Testis (tissue), 3 donors: Measurements from ENCODE around the gene TNN. TPM values are rescaled to one million over a fixed set of nuclear protein-coding genes. Genes with fewer than 3 reads are reported as not detected.

ENCODE experiments used
- DNase-seq: peaks from one replicate; pipeline ENCODE4 v3.0.0-alpha.2; 2019
- H3K27ac ChIP-seq, 2 donors: fragments of 200-600 bp; sonication (generic); one replicate each; pipeline ENCODE4 v1.5.1; 2019
- H3K27me3 ChIP-seq: fragments of 200-600 bp; sonication (generic); one replicate; pipeline ENCODE4 v1.5.1; 2019
- H3K36me3 ChIP-seq: fragments of 200-600 bp; sonication (generic); one replicate; pipeline ENCODE4 v1.5.1; 2017; ENCODE audit warnings: low read depth; ENCODE audit errors: missing control alignments
- H3K4me1 ChIP-seq: fragments of 200-600 bp; sonication (generic); one replicate; pipeline ENCODE4 v1.5.1; 2019
- H3K4me3 ChIP-seq, 2 donors: fragments of 200-600 bp; sonication (generic); one replicate each; pipeline ENCODE4 v1.5.1; 2017 to 2019
- H3K9me3 ChIP-seq: fragments of 200-600 bp; sonication (generic); one replicate; pipeline ENCODE4 v1.5.1; 2017
- CTCF ChIP-seq, 3 experiments: fragments of 450-650 bp in 2 of 3; fragments of 200-600 bp in 1 of 3; sonication (generic) in 1 of 3; IDR thresholded peaks; one replicate each; pipeline ENCODE4 v1.5.1; 2016 to 2019; ENCODE audit warnings: antibody characterized with exemption in 3 of 3, mild to moderate bottlenecking in 2 of 3, moderate library complexity in 1 of 3
- POLR2A ChIP-seq: fragments of 450-650 bp; IDR thresholded peaks from one replicate; pipeline ENCODE4 v1.6.1; 2017; ENCODE audit warnings: antibody characterized with exemption, mild to moderate bottlenecking, moderate library complexity
- WGBS, 2 donors: methylation state at CpG; one replicate each; pipeline ENCODE4 v1.1.5; 2018; 5-methylcytosine and 5-hydroxymethylcytosine counted together
- intact Hi-C: fragments of 100-400 bp; cut with DNase I; formaldehyde crosslinking; loops from one replicate; pipeline ENCODE4 v1.15.1; 2023; ENCODE audit warnings: low total_unique reads
- polyA plus RNA-seq: library from polyadenylated mRNA; stranded (reverse); fragments of 350-450 nt; fragmentation: Illumina TruSeq; extraction: RNeasy Lipid Tissue Mini Kit (QIAGEN cat#74804); gene quantifications from one replicate; pipeline ENCODE4 v1.2.3, GENCODE V29; 2014; ENCODE audit warnings: low read depth, low replicate concordance; ENCODE audit not compliant: insufficient read depth
- total RNA-seq, 2 donors: library from RNA; depleted of rRNA; stranded (reverse); fragments of >200 nt; gene quantifications; one replicate each; pipeline ENCODE4 v1.2.3, GENCODE V29; 2016

Gene TNN
- total and polyA plus RNA-seq, 3 donors from 2014 or later, result 0.16 to 0.37 (median 0.22) TPM

DNA sequence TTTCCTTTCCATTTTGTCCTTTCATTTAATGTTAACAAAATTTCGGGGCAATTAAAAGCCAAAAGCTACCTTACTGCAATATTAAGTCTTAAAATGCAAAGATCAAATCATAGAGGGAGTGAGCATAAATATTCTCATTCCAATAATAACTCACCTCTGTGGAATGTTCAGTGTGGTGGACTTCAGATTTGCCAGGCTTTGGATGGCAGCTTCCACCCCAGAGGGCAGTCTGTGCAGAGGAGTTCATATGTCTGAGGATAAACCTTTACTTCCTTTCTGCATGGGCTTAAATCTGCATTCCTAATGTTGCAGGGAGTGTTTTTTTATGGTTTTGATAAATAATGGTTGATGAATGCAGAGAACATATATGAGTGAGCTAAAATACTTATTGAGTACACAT is 108.6 kb downstream of the TNN start:
- H3K27ac ChIP-seq, result no peak overlapping the region
- no peaks in the 10 kb centered on the region for H3K36me3 ChIP-seq
- H3K9me3 ChIP-seq, result no peaks in the 10 kb centered on the region
- intact Hi-C loops, result no loop called here
- 90 to 91% methylated on average over 1 of the region's 1 CpG for WGBS, 2 donors
- no peak for TF ChIP-seq CTCF (IDR thresholded peaks at IDR 0.05)
- TF ChIP-seq POLR2A, result no peak
- no peak overlapping the region for H3K4me3 ChIP-seq
- no peaks in the 10 kb centered on the region for H3K4me1 ChIP-seq
- no peak for DNase-seq
- no peaks in the 10 kb centered on the region for H3K27me3 ChIP-seq

DNA sequence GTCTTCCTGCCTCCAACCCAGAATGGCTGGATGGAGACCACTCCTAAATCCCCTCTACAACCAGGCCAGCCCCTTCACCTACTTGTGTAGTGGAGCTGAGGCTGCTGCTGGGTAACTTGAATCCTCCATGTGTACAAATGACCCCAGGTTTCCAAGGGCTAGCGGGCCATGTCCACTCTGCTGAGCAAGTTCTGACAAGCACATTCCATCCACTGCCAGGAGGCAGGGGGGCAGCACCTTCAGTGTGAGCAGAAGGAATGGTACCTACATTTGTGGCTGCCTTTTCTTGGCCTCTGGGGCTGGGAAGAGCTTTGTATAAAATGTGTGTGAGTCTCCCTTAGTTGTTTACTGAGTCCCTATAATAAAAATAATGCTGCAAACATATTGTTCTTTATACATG is 110.4 kb downstream of the TNN start:
- no peak for TF ChIP-seq CTCF (IDR thresholded peaks at IDR 0.05)
- no peak for TF ChIP-seq POLR2A
- Histone ChIP-seq H3K9me3 (no peaks in the 10 kb centered on the region), H3K4me1 (no peaks in the 10 kb centered on the region), H3K27ac (no peak overlapping the region), H3K27me3 (no peaks in the 10 kb centered on the region), H3K4me3 (no peak overlapping the region), H3K36me3 (no peaks in the 10 kb centered on the region)
- intact Hi-C loops, result no loop called here
- 100% methylated on average over 1 of the region's 1 CpG for WGBS, 2 donors
- no peak for DNase-seq

- H3K4me3 ChIP-seq, result no peak overlapping the region
- intact Hi-C loops, result no loop called here
- H3K36me3 ChIP-seq, result no peaks in the 10 kb centered on the region
- DNase-seq, result no peak
- H3K4me1 ChIP-seq, result no peaks in the 10 kb centered on the region
- no peak overlapping the region for H3K27ac ChIP-seq
- WGBS, 2 donors, result 91 to 98% methylated on average over 3 of the region's 3 CpGs
- H3K9me3 ChIP-seq, result no peaks in the 10 kb centered on the region
- TF ChIP-seq POLR2A, result no peak
- TF ChIP-seq CTCF (IDR thresholded peaks at IDR 0.05), result no peak
- no peaks in the 10 kb centered on the region for H3K27me3 ChIP-seq
Measured at GRCh38 chr1:175178456-175178855, 110.8 kb downstream of the TNN start.

DNA sequence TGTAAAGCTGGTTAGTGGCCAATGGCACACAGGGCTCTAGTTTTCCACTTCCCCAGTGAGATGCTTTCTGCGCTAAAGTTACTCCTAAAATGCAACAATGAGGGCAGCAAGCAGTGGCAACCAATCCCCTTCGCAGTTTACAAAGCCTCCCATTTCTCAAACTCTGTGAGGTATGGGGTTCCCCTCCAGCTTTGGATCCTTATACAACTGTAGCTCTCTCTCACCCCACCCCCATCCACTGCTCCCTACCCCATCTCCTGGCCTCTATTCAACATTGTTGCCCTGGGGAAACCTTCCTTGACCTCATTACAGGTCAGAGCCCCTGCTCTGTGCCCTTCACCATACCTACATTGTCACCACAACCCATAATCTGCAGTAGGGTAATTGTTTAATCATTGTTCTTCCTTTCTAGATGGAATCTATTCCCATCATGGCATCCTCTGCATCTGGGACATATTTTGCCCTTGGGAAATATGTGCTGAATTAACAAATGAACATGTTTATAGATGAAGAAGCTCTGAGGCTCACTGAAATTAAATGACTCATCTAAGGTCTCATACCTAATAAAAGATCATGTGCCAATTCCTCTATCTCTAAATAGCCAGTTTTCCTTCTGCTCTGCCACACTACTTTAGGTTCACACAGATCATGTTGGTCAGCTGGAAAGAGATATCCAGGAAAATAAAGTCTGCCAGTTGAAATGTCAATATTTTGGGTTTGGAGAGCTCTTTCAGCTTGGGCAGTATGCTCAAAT is 112.4 kb downstream of the TNN start:
- no peaks in the 10 kb centered on the region for H3K36me3 ChIP-seq
- H3K4me1 ChIP-seq, result no peaks in the 10 kb centered on the region
- no peak for DNase-seq
- no peaks in the 10 kb centered on the region for H3K9me3 ChIP-seq
- H3K4me3 ChIP-seq, result no peak overlapping the region
- no peak for TF ChIP-seq POLR2A
- no peak for TF ChIP-seq CTCF (IDR thresholded peaks at IDR 0.05)
- intact Hi-C loops, result no loop called here
- no peak overlapping the region for H3K27ac ChIP-seq
- H3K27me3 ChIP-seq, result no peaks in the 10 kb centered on the region
- 83 to 94% methylated on average over 2 of the region's 2 CpGs for WGBS, 2 donors

- Histone ChIP-seq H3K27ac (no peak overlapping the region), H3K4me3 (no peak overlapping the region), H3K4me1 (no peaks in the 10 kb centered on the region), H3K36me3 (no peaks in the 10 kb centered on the region), H3K9me3 (no peaks in the 10 kb centered on the region), H3K27me3 (no peaks in the 10 kb centered on the region)
- no peak for DNase-seq
- no peak for TF ChIP-seq POLR2A
- TF ChIP-seq CTCF (IDR thresholded peaks at IDR 0.05), result no peak
- intact Hi-C loops, result no loop called here
- whole genome bisulfite sequencing, 2 donors, result 83 to 91% methylated on average over 4 of the region's 4 CpGs
Measured at GRCh38 chr1:175182201-175182746, 114.6 kb downstream of the TNN start.
